HepG2 (cell line): ENCODE data around the gene HINT1. TPM values are rescaled to one million over a fixed set of nuclear protein-coding genes. Genes with fewer than 3 reads are reported as not detected.

ENCODE experiments used
- CBX1 ChIP-seq: IDR thresholded peaks from one replicate; pipeline ENCODE4 v1.6.1; 2016; ENCODE audit warnings: antibody characterized with exemption, low read depth
- ETV6 ChIP-seq: sonication (generic); formaldehyde crosslinking; conservative IDR thresholded peaks from 2 replicates; pipeline ENCODE4 v1.4.0; 2020; ENCODE audit warnings: missing genetic modification reagents
- GATAD1 ChIP-seq: IDR thresholded peaks from 2 replicates; pipeline ENCODE4 v1.6.1; 2016; ENCODE audit warnings: missing genetic modification reagents, missing compliant biosample characterization
- MIXL1 ChIP-seq: IDR thresholded peaks from 2 replicates; pipeline ENCODE4 v1.6.1; 2016
- NFIB ChIP-seq: sonication (generic); formaldehyde crosslinking; IDR thresholded peaks from 2 replicates; pipeline ENCODE4 v1.9.0; 2021; ENCODE audit warnings: missing genetic modification reagents, mild to moderate bottlenecking, borderline replicate concordance
- NFRKB ChIP-seq: fragments of 450-650 bp; IDR thresholded peaks from 2 replicates; pipeline ENCODE4 v1.6.1; 2017
- PRMT3 ChIP-seq: sonication (generic); formaldehyde crosslinking; IDR thresholded peaks from 2 replicates; pipeline ENCODE4 v1.8.1; 2022; ENCODE audit warnings: low read depth, mild to moderate bottlenecking, moderate library complexity, missing genetic modification reagents, borderline replicate concordance
- RFX5 ChIP-seq: IDR thresholded peaks from 2 replicates; pipeline ENCODE4 v1.6.1; 2011; ENCODE audit warnings: low read depth, low read length, improper control_type of control experiment
- SP2 ChIP-seq: sonication (generic); formaldehyde crosslinking; IDR thresholded peaks from 2 replicates; pipeline ENCODE4 v1.5.1; 2020; ENCODE audit warnings: mild to moderate bottlenecking, missing genetic modification reagents
- TCF7L2 ChIP-seq: IDR thresholded peaks from 2 replicates; pipeline ENCODE4 v1.6.1; 2011; ENCODE audit warnings: mild to moderate bottlenecking, low read depth, low read length, moderate library complexity
- THYN1 ChIP-seq: sonication (generic); formaldehyde crosslinking; IDR thresholded peaks from 2 replicates; pipeline ENCODE4 v1.8.1; 2023; ENCODE audit warnings: low read depth, mild to moderate bottlenecking, moderate library complexity, missing genetic modification reagents, borderline replicate concordance
- TOPORS ChIP-seq: sonication (generic); formaldehyde crosslinking; IDR thresholded peaks from 2 replicates; pipeline ENCODE4 v1.8.0; 2023; ENCODE audit warnings: mild to moderate bottlenecking, missing genetic modification reagents
- ZNF263 ChIP-seq: sonication (generic); formaldehyde crosslinking; IDR thresholded peaks from 2 replicates; pipeline ENCODE4 v1.4.0; 2020; ENCODE audit warnings: missing genetic modification reagents
- ZNF546 ChIP-seq: sonication (generic); formaldehyde crosslinking; conservative IDR thresholded peaks from 2 replicates; pipeline ENCODE4 v1.8.1; 2023; ENCODE audit warnings: mild to moderate bottlenecking, missing genetic modification reagents
- ZNF652 ChIP-seq: IDR thresholded peaks from 2 replicates; pipeline ENCODE4 v1.6.1; 2016; ENCODE audit warnings: low read depth, borderline replicate concordance
- ZNF883 ChIP-seq: sonication (generic); formaldehyde crosslinking; IDR thresholded peaks from 2 replicates; pipeline ENCODE4 v1.5.1; 2020; ENCODE audit warnings: mild to moderate bottlenecking, missing genetic modification reagents; ENCODE audit errors: not compliant biosample characterization
- ZSCAN25 ChIP-seq: sonication (generic); formaldehyde crosslinking; IDR thresholded peaks from 2 replicates; pipeline ENCODE4 v1.8.0; 2022; ENCODE audit warnings: mild to moderate bottlenecking, missing genetic modification reagents
- polyA plus RNA-seq, 8 experiments: library from polyadenylated mRNA; depleted of rRNA in 3 of 8; stranded (reverse) in 7 of 8; unstranded in 1 of 8; fragments of >200 nt; fragmentation: Illumina TruSeq in 4 of 8; extraction: Trizol in 4 of 8; gene quantifications; 2 replicates each; pipeline versions ENCODE4 v1.2.1 to v1.2.3, GENCODE V29; 2011 to 2016; ENCODE audit warnings: low read depth in 4 of 8, missing spikeins in 1 of 8, mixed read lengths in 1 of 8; ENCODE audit not compliant: insufficient read depth in 1 of 8
- total RNA-seq, 5 experiments: library from RNA; depleted of rRNA; stranded (reverse); fragments of >200 nt; fragmentation: Illumina TruSeq; extraction: Trizol; gene quantifications; 2 replicates each; pipeline ENCODE4 v1.2.3, GENCODE V29; 2016; ENCODE audit warnings: low read depth in 1 of 5
- TF ChIP-seq, protein P1 (sequence below): sonication (generic); formaldehyde crosslinking; IDR thresholded peaks from 2 replicates; pipeline ENCODE4 v1.4.0; 2020; ENCODE audit warnings: missing genetic modification reagents, borderline replicate concordance
- TF ChIP-seq, protein P2 (sequence below): sonication (generic); formaldehyde crosslinking; IDR thresholded peaks from 2 replicates; pipeline ENCODE4 v1.4.0; 2020; ENCODE audit warnings: missing genetic modification reagents, mild to moderate bottlenecking, borderline replicate concordance
- TF ChIP-seq, protein P3 (sequence below): sonication (generic); formaldehyde crosslinking; IDR thresholded peaks from 2 replicates; pipeline ENCODE4 v1.4.0; 2020; ENCODE audit warnings: missing genetic modification reagents
- TF ChIP-seq, protein P4 (sequence below): sonication (generic); formaldehyde crosslinking; IDR thresholded peaks from 2 replicates; pipeline ENCODE4 v1.5.0; 2020; ENCODE audit warnings: missing genetic modification reagents
- TF ChIP-seq, protein P5 (sequence below): sonication (generic); formaldehyde crosslinking; IDR thresholded peaks from 2 replicates; pipeline ENCODE4 v1.5.0; 2020; ENCODE audit warnings: missing genetic modification reagents, mild to moderate bottlenecking, borderline replicate concordance

The HINT1 gene
- total and polyA plus RNA-seq, 2 of the 13 experiments (the other 11 are each of a cell fraction or from before 2014, with no cell fraction given) = 428 to 997 TPM

DNA sequence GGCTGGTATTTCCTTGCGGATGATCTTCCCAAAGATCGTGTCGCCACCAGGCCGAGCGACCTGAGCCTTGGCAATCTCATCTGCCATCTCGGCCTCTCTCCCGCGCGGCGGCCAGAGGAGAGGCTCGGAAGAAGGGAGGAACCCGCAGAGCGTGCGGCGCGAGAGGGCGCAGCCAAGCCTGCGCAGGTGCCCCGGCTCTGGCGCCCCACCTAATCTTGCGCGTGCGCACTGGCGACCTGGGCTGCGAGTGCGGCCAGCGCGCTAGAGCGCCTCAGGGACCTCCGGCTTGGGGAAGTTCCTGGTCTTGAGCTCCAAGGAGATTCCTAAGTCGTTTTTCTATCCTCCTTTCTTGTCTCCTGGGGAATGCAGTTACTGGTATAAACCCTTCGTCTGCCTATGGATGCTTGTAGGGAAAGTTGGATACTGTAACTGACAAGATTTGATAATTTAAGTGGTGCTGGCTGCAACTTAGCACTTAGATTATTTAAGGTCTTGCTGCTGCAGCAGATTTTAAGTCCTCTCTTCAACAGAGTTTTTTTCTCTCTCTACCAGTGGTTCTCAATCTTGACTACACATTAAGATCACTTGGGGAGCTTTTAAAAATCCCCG lies at the start of gene HINT1 (continued):
- TF ChIP-seq, protein P1, sequence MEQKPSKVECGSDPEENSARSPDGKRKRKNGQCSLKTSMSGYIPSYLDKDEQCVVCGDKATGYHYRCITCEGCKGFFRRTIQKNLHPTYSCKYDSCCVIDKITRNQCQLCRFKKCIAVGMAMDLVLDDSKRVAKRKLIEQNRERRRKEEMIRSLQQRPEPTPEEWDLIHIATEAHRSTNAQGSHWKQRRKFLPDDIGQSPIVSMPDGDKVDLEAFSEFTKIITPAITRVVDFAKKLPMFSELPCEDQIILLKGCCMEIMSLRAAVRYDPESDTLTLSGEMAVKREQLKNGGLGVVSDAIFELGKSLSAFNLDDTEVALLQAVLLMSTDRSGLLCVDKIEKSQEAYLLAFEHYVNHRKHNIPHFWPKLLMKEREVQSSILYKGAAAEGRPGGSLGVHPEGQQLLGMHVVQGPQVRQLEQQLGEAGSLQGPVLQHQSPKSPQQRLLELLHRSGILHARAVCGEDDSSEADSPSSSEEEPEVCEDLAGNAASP (CRISPR knock-in tag) = peak; percentile 47; the same call in 1 of the 2 replicates
- TF ChIP-seq TCF7L2 (no peak), ZNF883 (CRISPR knock-in tag) (no peak), RFX5 (no peak), NFIB (CRISPR knock-in tag) (no peak), ZSCAN25 (CRISPR knock-in tag) (peak; percentile 15; the same call in 1 of the 2 replicates), THYN1 (no peak), NFRKB (no peak), MIXL1 (CRISPR knock-in tag) (no peak), SP2 (CRISPR knock-in tag) (no peak), ZNF652 (CRISPR knock-in tag) (no peak), ETV6 (CRISPR knock-in tag) (no peak), GATAD1 (peak; percentile 61), ZNF546 (CRISPR knock-in tag) (no peak), ZNF263 (CRISPR knock-in tag) (0 out of 2 replicates have a peak, but pooled peaks have one; percentile 19), CBX1 (no peak), PRMT3 (CRISPR knock-in tag) (no peak), TOPORS (CRISPR knock-in tag) (no peak)
- TF ChIP-seq, protein P2, sequence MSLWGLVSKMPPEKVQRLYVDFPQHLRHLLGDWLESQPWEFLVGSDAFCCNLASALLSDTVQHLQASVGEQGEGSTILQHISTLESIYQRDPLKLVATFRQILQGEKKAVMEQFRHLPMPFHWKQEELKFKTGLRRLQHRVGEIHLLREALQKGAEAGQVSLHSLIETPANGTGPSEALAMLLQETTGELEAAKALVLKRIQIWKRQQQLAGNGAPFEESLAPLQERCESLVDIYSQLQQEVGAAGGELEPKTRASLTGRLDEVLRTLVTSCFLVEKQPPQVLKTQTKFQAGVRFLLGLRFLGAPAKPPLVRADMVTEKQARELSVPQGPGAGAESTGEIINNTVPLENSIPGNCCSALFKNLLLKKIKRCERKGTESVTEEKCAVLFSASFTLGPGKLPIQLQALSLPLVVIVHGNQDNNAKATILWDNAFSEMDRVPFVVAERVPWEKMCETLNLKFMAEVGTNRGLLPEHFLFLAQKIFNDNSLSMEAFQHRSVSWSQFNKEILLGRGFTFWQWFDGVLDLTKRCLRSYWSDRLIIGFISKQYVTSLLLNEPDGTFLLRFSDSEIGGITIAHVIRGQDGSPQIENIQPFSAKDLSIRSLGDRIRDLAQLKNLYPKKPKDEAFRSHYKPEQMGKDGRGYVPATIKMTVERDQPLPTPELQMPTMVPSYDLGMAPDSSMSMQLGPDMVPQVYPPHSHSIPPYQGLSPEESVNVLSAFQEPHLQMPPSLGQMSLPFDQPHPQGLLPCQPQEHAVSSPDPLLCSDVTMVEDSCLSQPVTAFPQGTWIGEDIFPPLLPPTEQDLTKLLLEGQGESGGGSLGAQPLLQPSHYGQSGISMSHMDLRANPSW (CRISPR knock-in tag) = no peak
- TF ChIP-seq, protein P3, sequence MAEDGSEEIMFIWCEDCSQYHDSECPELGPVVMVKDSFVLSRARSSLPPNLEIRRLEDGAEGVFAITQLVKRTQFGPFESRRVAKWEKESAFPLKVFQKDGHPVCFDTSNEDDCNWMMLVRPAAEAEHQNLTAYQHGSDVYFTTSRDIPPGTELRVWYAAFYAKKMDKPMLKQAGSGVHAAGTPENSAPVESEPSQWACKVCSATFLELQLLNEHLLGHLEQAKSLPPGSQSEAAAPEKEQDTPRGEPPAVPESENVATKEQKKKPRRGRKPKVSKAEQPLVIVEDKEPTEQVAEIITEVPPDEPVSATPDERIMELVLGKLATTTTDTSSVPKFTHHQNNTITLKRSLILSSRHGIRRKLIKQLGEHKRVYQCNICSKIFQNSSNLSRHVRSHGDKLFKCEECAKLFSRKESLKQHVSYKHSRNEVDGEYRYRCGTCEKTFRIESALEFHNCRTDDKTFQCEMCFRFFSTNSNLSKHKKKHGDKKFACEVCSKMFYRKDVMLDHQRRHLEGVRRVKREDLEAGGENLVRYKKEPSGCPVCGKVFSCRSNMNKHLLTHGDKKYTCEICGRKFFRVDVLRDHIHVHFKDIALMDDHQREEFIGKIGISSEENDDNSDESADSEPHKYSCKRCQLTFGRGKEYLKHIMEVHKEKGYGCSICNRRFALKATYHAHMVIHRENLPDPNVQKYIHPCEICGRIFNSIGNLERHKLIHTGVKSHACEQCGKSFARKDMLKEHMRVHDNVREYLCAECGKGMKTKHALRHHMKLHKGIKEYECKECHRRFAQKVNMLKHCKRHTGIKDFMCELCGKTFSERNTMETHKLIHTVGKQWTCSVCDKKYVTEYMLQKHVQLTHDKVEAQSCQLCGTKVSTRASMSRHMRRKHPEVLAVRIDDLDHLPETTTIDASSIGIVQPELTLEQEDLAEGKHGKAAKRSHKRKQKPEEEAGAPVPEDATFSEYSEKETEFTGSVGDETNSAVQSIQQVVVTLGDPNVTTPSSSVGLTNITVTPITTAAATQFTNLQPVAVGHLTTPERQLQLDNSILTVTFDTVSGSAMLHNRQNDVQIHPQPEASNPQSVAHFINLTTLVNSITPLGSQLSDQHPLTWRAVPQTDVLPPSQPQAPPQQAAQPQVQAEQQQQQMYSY (CRISPR knock-in tag) = no peak
- TF ChIP-seq, protein P4, sequence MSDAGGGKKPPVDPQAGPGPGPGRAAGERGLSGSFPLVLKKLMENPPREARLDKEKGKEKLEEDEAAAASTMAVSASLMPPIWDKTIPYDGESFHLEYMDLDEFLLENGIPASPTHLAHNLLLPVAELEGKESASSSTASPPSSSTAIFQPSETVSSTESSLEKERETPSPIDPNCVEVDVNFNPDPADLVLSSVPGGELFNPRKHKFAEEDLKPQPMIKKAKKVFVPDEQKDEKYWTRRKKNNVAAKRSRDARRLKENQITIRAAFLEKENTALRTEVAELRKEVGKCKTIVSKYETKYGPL (CRISPR knock-in tag) = no peak
- TF ChIP-seq, protein P5, sequence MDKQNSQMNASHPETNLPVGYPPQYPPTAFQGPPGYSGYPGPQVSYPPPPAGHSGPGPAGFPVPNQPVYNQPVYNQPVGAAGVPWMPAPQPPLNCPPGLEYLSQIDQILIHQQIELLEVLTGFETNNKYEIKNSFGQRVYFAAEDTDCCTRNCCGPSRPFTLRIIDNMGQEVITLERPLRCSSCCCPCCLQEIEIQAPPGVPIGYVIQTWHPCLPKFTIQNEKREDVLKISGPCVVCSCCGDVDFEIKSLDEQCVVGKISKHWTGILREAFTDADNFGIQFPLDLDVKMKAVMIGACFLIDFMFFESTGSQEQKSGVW = no peak
